ENCODE results near the gene ASIC1. TPM values are rescaled to one million over a fixed set of nuclear protein-coding genes. Genes with fewer than 3 reads are reported as not detected.
A peak's percentile ranks its signal among the peaks of the same experiment; 100 is the strongest.

The ASIC1 gene
- total RNA-seq, 1 donor from 2014 or later: 0.99 TPM

- intact Hi-C loops (cut with micrococcal nuclease): no loop called here
- DNase-seq: no peak
- ATAC-seq: no peak
These were observed 44.3 kb downstream of the ASIC1 start for GRCh38 chr12:50101663-50102062.

- intact Hi-C loops (cut with micrococcal nuclease): no loop called here
- DNase-seq: no peak
- no peak for ATAC-seq
These were observed 44.7 kb downstream of the ASIC1 start for GRCh38 chr12:50102131-50102531.

- DNase-seq (no peak), ATAC-seq (peak; percentile 6)
- intact Hi-C loops (cut with micrococcal nuclease): no loop called here
These were observed 45.4 kb downstream of the ASIC1 start for GRCh38 chr12:50102646-50103309.

GRCh38 chr12:50103351-50103750 lies 46.0 kb downstream of the ASIC1 start:
- intact Hi-C loops (cut with micrococcal nuclease): no loop called here
- DNase-seq: no peak
- no peak for ATAC-seq

- DNase-seq (peak; percentile 85), ATAC-seq (peak; percentile 93)
- intact Hi-C loops (cut with micrococcal nuclease): no loop called here
These were observed 46.4 kb downstream of the ASIC1 start, which contains the start of gene GPD1 for GRCh38 chr12:50103767-50104321. Gene GPD1 (plus strand): TSS chr12:50104008. CDS start chr12:50104051, 43 bp downstream.

GRCh38 chr12:50104417-50105366 lies 47.3 kb downstream of the ASIC1 start:
- DNase-seq (peak; percentile 50), ATAC-seq (peak; percentile 5)
- intact Hi-C loops (cut with micrococcal nuclease): no loop called here

- DNase-seq (no peak), ATAC-seq (no peak)
- intact Hi-C loops (cut with micrococcal nuclease): no loop called here
These were observed 48.6 kb downstream of the ASIC1 start for GRCh38 chr12:50105913-50106450.

GRCh38 chr12:50106907-50107306 lies 49.5 kb downstream of the ASIC1 start:
- intact Hi-C loops (cut with micrococcal nuclease): no loop called here
- ATAC-seq (no peak), DNase-seq (no peak)

- intact Hi-C loops (cut with micrococcal nuclease): no loop called here
- ATAC-seq (no peak), DNase-seq (no peak)
These were observed 50.2 kb downstream of the ASIC1 start for GRCh38 chr12:50107416-50108268.

GRCh38 chr12:50109319-50109718 lies 51.9 kb downstream of the ASIC1 start:
- no peak for ATAC-seq
- intact Hi-C loops (cut with micrococcal nuclease): no loop called here

GRCh38 chr12:50110127-50110761 lies 52.8 kb downstream of the ASIC1 start:
- peak; percentile 12 for ATAC-seq
- intact Hi-C loops (cut with micrococcal nuclease): loop anchor here (10.0 kb wide), 1 partner anchor 55 kb away; the partner anchor contains the start of gene CERS5
- peak; percentile 72 for DNase-seq

More at GRCh38 chr12:50109319-50109718, 51.9 kb downstream of the ASIC1 start:
- no peak for DNase-seq

- intact Hi-C loops (cut with micrococcal nuclease): loop anchor here (10.0 kb wide), 1 partner anchor 54 kb away; the partner anchor contains the start of gene CERS5
- ATAC-seq (peak; percentile 70), DNase-seq (peak; percentile 87)
These were observed 53.5 kb downstream of the ASIC1 start for GRCh38 chr12:50110762-50111351.

- intact Hi-C loops (cut with micrococcal nuclease): loop anchor here (10.0 kb wide), 1 partner anchor 53 kb away; the partner anchor contains the start of gene CERS5
- ATAC-seq (peak; percentile 1), DNase-seq (no peak)
These were observed 53.9 kb downstream of the ASIC1 start for GRCh38 chr12:50111395-50111692.

- peak; percentile 99 for DNase-seq
- ATAC-seq: peak; percentile 87
- intact Hi-C loops (cut with micrococcal nuclease): loop anchor here (10.0 kb wide), 1 partner anchor 53 kb away; the partner anchor contains the start of gene CERS5
These were observed 54.5 kb downstream of the ASIC1 start, which contains the start of gene COX14 for GRCh38 chr12:50111693-50112455. Gene COX14 (plus strand): TSS chr12:50112236. CDS start chr12:50120044, 7,808 bp downstream.

GRCh38 chr12:50112456-50113218 lies 55.2 kb downstream of the ASIC1 start:
- intact Hi-C loops (cut with micrococcal nuclease): loop anchor here (10.0 kb wide), 1 partner anchor 52 kb away; the partner anchor contains the start of gene CERS5
- ATAC-seq: peak; percentile 1
- DNase-seq: no peak

- intact Hi-C loops (cut with micrococcal nuclease): loop anchor here (10.0 kb wide), 1 partner anchor 48 kb away; the partner anchor contains the start of gene CERS5
- DNase-seq (no peak), ATAC-seq (peak; percentile 74)
These were observed 59.7 kb downstream of the ASIC1 start for GRCh38 chr12:50117057-50117622.
